Body of pancreas (tissue), 4 donors: ENCODE measurements around the gene CDKL1.

Source experiments
- CTCF ChIP-seq, 7 experiments: fragments of 450-650 bp in 4 of 7; fragments of 200-600 bp in 3 of 7; sonication (generic) in 3 of 7; IDR thresholded peaks; one replicate each; pipeline ENCODE4 v1.5.1; 2016 to 2019; ENCODE audit warnings: antibody characterized with exemption in 7 of 7
- POLR2A ChIP-seq, 3 donors: fragments of 450-650 bp; IDR thresholded peaks; one replicate each; pipeline ENCODE4 v1.6.1; 2016; ENCODE audit warnings: antibody characterized with exemption in 3 of 3, mild to moderate bottlenecking in 2 of 3

GRCh38 chr14:50362764-50363713 lies 33.6 kb downstream of the CDKL1 start:
- TF ChIP-seq CTCF (IDR thresholded peaks at IDR 0.05) (no peak), POLR2A (IDR thresholded peaks at IDR 0.05) (no peak)
